ENCODE results near the gene BDKRB2.

The BDKRB2 gene

GRCh38 chr14:96212140-96212539, 7.5 kb downstream of the BDKRB2 start:
- no peak for TF ChIP-seq EZH2phosphoT487 (IDR thresholded peaks at IDR 0.05; ENCODE audit: borderline replicate concordance)
- no peak for TF ChIP-seq CTCF (conservative IDR thresholded peaks at IDR 0.05; ENCODE audit: low read length)
- H3K9me3 ChIP-seq (ENCODE audit: insufficient read depth, low read depth, low read length): no peaks in the 10 kb centered on the region
- H3K27me3 ChIP-seq (ENCODE audit: insufficient read depth, low read length, poor library complexity, severe bottlenecking): no peaks in the 10 kb centered on the region
- no peaks in the 10 kb centered on the region for H3K36me3 ChIP-seq (ENCODE audit: insufficient read depth, low read length)
- no peak overlapping the region for H3K4me3 ChIP-seq (ENCODE audit: low read length, poor library complexity, severe bottlenecking)
- no peaks in the 10 kb centered on the region for H3K79me2 ChIP-seq (ENCODE audit: insufficient read depth, low read length)
- no peaks in the 10 kb centered on the region for H3F3A ChIP-seq (ENCODE audit: low read depth)
- no peaks in the 10 kb centered on the region for H4K20me1 ChIP-seq (ENCODE audit: insufficient read depth, low read length, poor library complexity, severe bottlenecking)
- no peak overlapping the region for H3K9ac ChIP-seq (ENCODE audit: low read depth, low read length, poor library complexity, severe bottlenecking)
- no peaks in the 10 kb centered on the region for H3K4me1 ChIP-seq (ENCODE audit: insufficient read depth, low read length, poor library complexity, severe bottlenecking)
- H3K4me2 ChIP-seq (ENCODE audit: low read depth, low read length, poor library complexity, severe bottlenecking): no peak overlapping the region
- no peaks in the 10 kb centered on the region; the same call in 1 of the 2 replicates for H3K9me2 ChIP-seq (replicated peaks; ENCODE audit: low read depth, low read length)
- no peak overlapping the region for H2AFZ ChIP-seq (ENCODE audit: low read length)

GRCh38 chr14:96212896-96213295, 8.3 kb downstream of the BDKRB2 start:
- Histone ChIP-seq H3K79me2 (ENCODE audit: insufficient read depth, low read length) (no peaks in the 10 kb centered on the region), H3K9me3 (ENCODE audit: insufficient read depth, low read depth, low read length) (no peaks in the 10 kb centered on the region), H3K9ac (ENCODE audit: low read depth, low read length, poor library complexity, severe bottlenecking) (no peak overlapping the region), H2AFZ (ENCODE audit: low read length) (no peak overlapping the region), H3K36me3 (ENCODE audit: insufficient read depth, low read length) (no peaks in the 10 kb centered on the region), H4K20me1 (ENCODE audit: insufficient read depth, low read length, poor library complexity, severe bottlenecking) (no peaks in the 10 kb centered on the region), H3K4me1 (ENCODE audit: insufficient read depth, low read length, poor library complexity, severe bottlenecking) (no peaks in the 10 kb centered on the region), H3K27me3 (ENCODE audit: insufficient read depth, low read length, poor library complexity, severe bottlenecking) (no peaks in the 10 kb centered on the region), H3K9me2 (replicated peaks; ENCODE audit: low read depth, low read length) (no peaks in the 10 kb centered on the region; the same call in 1 of the 2 replicates), H3K4me2 (ENCODE audit: low read depth, low read length, poor library complexity, severe bottlenecking) (no peak overlapping the region), H3F3A (ENCODE audit: low read depth) (no peaks in the 10 kb centered on the region), H3K4me3 (ENCODE audit: low read length, poor library complexity, severe bottlenecking) (no peak overlapping the region)
- TF ChIP-seq CTCF (conservative IDR thresholded peaks at IDR 0.05; ENCODE audit: low read length): no peak
- TF ChIP-seq EZH2phosphoT487 (IDR thresholded peaks at IDR 0.05; ENCODE audit: borderline replicate concordance): no peak

GRCh38 chr14:96213871-96214465, 9.3 kb downstream of the BDKRB2 start:
- Histone ChIP-seq H3K4me3 (ENCODE audit: low read length, poor library complexity, severe bottlenecking) (no peak overlapping the region), H3K36me3 (ENCODE audit: insufficient read depth, low read length) (no peaks in the 10 kb centered on the region), H3K4me2 (ENCODE audit: low read depth, low read length, poor library complexity, severe bottlenecking) (no peak overlapping the region), H3K9me2 (replicated peaks; ENCODE audit: low read depth, low read length) (no peaks in the 10 kb centered on the region; the same call in 1 of the 2 replicates), H4K20me1 (ENCODE audit: insufficient read depth, low read length, poor library complexity, severe bottlenecking) (no peaks in the 10 kb centered on the region), H3K27me3 (ENCODE audit: insufficient read depth, low read length, poor library complexity, severe bottlenecking) (no peaks in the 10 kb centered on the region), H2AFZ (ENCODE audit: low read length) (no peak overlapping the region), H3K79me2 (ENCODE audit: insufficient read depth, low read length) (no peaks in the 10 kb centered on the region), H3K9ac (ENCODE audit: low read depth, low read length, poor library complexity, severe bottlenecking) (no peak overlapping the region), H3K4me1 (ENCODE audit: insufficient read depth, low read length, poor library complexity, severe bottlenecking) (no peaks in the 10 kb centered on the region), H3K9me3 (ENCODE audit: insufficient read depth, low read depth, low read length) (no peaks in the 10 kb centered on the region), H3F3A (ENCODE audit: low read depth) (no peaks in the 10 kb centered on the region)
- no peak for TF ChIP-seq CTCF (conservative IDR thresholded peaks at IDR 0.05; ENCODE audit: low read length)
- no peak for TF ChIP-seq EZH2phosphoT487 (IDR thresholded peaks at IDR 0.05; ENCODE audit: borderline replicate concordance)

Measured in Loucy (cell line).